HL-60 (cell line): ENCODE results near the gene MAPK10.

Source experiments
- GABPA ChIP-seq: IDR thresholded peaks from 2 replicates; pipeline ENCODE4 v1.6.1; 2012; ENCODE audit warnings: low read depth
- POLR2AphosphoS5 ChIP-seq: IDR thresholded peaks from 2 replicates; pipeline ENCODE4 v1.6.1; 2012; ENCODE audit warnings: low read depth
- SPI1 ChIP-seq: IDR thresholded peaks from 2 replicates; pipeline ENCODE4 v1.6.1; 2012; ENCODE audit warnings: low read depth, mild to moderate bottlenecking, borderline replicate concordance
- TF ChIP-seq, protein P1 (sequence below): IDR thresholded peaks from one replicate; pipeline ENCODE4 v1.5.1; 2011; ENCODE audit warnings: low read length, control low read depth, inconsistent platforms; ENCODE audit not compliant: insufficient read depth
- TF ChIP-seq, protein P2 (sequence below): IDR thresholded peaks from 2 replicates; pipeline ENCODE4 v1.6.1; 2012; ENCODE audit warnings: low read depth; ENCODE audit not compliant: insufficient replicate concordance

DNA sequence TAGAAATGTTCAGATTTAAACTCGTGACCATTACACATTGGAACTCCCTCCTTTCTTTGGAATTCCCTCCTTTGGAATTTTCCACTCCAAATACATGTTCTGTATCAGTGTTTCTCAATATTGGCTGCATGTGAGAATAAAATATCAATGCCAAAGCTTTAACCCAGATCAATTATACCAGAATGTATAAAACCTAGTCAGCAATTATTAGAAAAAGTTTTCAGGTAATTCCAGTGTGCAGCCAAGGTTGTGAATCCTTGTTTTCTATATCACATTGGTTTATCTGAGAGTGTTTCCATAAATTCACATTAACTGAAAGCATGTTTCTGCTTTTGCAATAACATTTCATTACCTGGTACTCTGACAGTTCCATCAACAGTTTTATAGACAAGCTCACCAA, 394.3 kb downstream of the MAPK10 start:
- TF ChIP-seq GABPA, result no peak
- TF ChIP-seq, protein P1, sequence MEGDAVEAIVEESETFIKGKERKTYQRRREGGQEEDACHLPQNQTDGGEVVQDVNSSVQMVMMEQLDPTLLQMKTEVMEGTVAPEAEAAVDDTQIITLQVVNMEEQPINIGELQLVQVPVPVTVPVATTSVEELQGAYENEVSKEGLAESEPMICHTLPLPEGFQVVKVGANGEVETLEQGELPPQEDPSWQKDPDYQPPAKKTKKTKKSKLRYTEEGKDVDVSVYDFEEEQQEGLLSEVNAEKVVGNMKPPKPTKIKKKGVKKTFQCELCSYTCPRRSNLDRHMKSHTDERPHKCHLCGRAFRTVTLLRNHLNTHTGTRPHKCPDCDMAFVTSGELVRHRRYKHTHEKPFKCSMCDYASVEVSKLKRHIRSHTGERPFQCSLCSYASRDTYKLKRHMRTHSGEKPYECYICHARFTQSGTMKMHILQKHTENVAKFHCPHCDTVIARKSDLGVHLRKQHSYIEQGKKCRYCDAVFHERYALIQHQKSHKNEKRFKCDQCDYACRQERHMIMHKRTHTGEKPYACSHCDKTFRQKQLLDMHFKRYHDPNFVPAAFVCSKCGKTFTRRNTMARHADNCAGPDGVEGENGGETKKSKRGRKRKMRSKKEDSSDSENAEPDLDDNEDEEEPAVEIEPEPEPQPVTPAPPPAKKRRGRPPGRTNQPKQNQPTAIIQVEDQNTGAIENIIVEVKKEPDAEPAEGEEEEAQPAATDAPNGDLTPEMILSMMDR, result no peak
- TF ChIP-seq POLR2AphosphoS5, result no peak
- no peak for TF ChIP-seq SPI1
- TF ChIP-seq, protein P2, sequence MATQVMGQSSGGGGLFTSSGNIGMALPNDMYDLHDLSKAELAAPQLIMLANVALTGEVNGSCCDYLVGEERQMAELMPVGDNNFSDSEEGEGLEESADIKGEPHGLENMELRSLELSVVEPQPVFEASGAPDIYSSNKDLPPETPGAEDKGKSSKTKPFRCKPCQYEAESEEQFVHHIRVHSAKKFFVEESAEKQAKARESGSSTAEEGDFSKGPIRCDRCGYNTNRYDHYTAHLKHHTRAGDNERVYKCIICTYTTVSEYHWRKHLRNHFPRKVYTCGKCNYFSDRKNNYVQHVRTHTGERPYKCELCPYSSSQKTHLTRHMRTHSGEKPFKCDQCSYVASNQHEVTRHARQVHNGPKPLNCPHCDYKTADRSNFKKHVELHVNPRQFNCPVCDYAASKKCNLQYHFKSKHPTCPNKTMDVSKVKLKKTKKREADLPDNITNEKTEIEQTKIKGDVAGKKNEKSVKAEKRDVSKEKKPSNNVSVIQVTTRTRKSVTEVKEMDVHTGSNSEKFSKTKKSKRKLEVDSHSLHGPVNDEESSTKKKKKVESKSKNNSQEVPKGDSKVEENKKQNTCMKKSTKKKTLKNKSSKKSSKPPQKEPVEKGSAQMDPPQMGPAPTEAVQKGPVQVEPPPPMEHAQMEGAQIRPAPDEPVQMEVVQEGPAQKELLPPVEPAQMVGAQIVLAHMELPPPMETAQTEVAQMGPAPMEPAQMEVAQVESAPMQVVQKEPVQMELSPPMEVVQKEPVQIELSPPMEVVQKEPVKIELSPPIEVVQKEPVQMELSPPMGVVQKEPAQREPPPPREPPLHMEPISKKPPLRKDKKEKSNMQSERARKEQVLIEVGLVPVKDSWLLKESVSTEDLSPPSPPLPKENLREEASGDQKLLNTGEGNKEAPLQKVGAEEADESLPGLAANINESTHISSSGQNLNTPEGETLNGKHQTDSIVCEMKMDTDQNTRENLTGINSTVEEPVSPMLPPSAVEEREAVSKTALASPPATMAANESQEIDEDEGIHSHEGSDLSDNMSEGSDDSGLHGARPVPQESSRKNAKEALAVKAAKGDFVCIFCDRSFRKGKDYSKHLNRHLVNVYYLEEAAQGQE, result no peak
